ENCODE results near the gene ASIC3.

DNA sequence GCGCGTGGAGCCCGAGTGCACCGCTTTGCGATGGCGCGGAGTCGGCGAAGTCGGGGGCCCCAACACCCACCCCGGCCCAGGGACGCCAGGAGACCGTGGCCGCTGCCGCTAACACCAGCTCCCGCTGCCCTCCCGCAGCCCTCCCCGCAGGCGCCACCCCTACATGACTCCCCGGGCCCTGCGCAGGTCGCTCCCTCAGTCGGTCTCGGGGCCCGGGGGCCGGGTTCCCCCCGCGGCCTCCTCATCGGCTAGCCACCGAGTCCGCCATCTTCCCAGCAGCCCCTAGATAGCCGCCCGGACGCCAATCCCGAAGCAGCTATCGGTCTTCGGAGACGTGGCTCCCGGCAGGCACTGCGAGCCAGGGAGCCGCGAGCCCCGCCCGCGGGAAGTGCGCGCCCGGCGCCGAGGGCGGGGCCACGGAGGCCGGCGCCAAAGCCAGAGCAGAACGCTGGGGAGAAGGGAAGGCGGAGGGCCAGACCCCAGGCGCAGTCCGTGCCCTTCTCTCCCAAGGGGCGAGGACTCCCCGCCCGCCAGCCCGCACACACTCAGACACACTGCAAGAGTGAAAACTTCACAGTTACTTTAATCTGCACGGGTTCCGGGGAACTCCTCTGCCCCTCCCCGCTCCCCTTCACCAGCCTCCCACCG lies 32.3 kb downstream of the ASIC3 start, which contains the start of gene FASTK:
- TF ChIP-seq, protein P1, sequence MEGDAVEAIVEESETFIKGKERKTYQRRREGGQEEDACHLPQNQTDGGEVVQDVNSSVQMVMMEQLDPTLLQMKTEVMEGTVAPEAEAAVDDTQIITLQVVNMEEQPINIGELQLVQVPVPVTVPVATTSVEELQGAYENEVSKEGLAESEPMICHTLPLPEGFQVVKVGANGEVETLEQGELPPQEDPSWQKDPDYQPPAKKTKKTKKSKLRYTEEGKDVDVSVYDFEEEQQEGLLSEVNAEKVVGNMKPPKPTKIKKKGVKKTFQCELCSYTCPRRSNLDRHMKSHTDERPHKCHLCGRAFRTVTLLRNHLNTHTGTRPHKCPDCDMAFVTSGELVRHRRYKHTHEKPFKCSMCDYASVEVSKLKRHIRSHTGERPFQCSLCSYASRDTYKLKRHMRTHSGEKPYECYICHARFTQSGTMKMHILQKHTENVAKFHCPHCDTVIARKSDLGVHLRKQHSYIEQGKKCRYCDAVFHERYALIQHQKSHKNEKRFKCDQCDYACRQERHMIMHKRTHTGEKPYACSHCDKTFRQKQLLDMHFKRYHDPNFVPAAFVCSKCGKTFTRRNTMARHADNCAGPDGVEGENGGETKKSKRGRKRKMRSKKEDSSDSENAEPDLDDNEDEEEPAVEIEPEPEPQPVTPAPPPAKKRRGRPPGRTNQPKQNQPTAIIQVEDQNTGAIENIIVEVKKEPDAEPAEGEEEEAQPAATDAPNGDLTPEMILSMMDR (IDR thresholded peaks at IDR 0.05) = peak in 2 of 4 experiments; percentile 5 to 9
- TF ChIP-seq POLR2AphosphoS5 (IDR thresholded peaks at IDR 0.05) = peak; percentile 90

Measured in prostate gland (tissue), 2 donors.